GF-D8 (cell line): ENCODE data around the gene SLC17A1.

ENCODE experiments used
- DNase-seq: peaks from one replicate; lab custom pipeline; 2025; lab: John Stamatoyannopoulos, UW

The SLC17A1 gene

GRCh38 chr6:25831532-25832306, at the start of gene SLC17A1:
TSS of gene SLC17A1 (minus strand) at chr6:25832052. CDS start at chr6:25830557, 1,495 bp downstream.
- DNase-seq, result no peak

GRCh38 chr6:25880601-25881000, 48.7 kb upstream of the SLC17A1 start:
- DNase-seq, result no peak

GRCh38 chr6:25878721-25879322, 47.0 kb upstream of the SLC17A1 start:
- no peak for DNase-seq

- no peak for DNase-seq
Measured at GRCh38 chr6:25875926-25876602, 44.2 kb upstream of the SLC17A1 start.

- DNase-seq, result no peak
Measured at GRCh38 chr6:25875563-25875905, 43.7 kb upstream of the SLC17A1 start.

- DNase-seq, result peak; percentile 61
Measured at GRCh38 chr6:25874822-25875562, 43.1 kb upstream of the SLC17A1 start.

GRCh38 chr6:25874118-25874517, 42.3 kb upstream of the SLC17A1 start, which contains the start of gene SLC17A3:
TSS of gene SLC17A3 (minus strand) at chr6:25874243. CDS start at chr6:25868387, 5,856 bp downstream.
- DNase-seq, result no peak

GRCh38 chr6:25872814-25873213, 41.0 kb upstream of the SLC17A1 start:
- DNase-seq, result no peak

- DNase-seq, result no peak
Measured at GRCh38 chr6:25869840-25870239, 38.0 kb upstream of the SLC17A1 start.

- no peak for DNase-seq
Measured at GRCh38 chr6:25868436-25869183, 36.8 kb upstream of the SLC17A1 start.

- peak; percentile 70 for DNase-seq
Measured at GRCh38 chr6:25866011-25866410, 34.2 kb upstream of the SLC17A1 start.

- DNase-seq, result no peak
Measured at GRCh38 chr6:25863360-25863759, 31.5 kb upstream of the SLC17A1 start.

GRCh38 chr6:25862199-25862598, 30.3 kb upstream of the SLC17A1 start:
- no peak for DNase-seq

GRCh38 chr6:25852756-25853155, 20.9 kb upstream of the SLC17A1 start:
- no peak for DNase-seq

GRCh38 chr6:25851961-25852360, 20.1 kb upstream of the SLC17A1 start:
- no peak for DNase-seq

GRCh38 chr6:25844518-25844917, 12.7 kb upstream of the SLC17A1 start:
- DNase-seq, result no peak

GRCh38 chr6:25842526-25842925, 10.7 kb upstream of the SLC17A1 start:
- no peak for DNase-seq

- no peak for DNase-seq
Measured at GRCh38 chr6:25835442-25836283, 3.8 kb upstream of the SLC17A1 start.

- DNase-seq, result no peak
Measured at GRCh38 chr6:25834950-25835349, 3.1 kb upstream of the SLC17A1 start.

GRCh38 chr6:25833136-25833535, 1.3 kb upstream of the SLC17A1 start:
- no peak for DNase-seq

GRCh38 chr6:25832670-25833069, 818 bp upstream of the SLC17A1 start:
- no peak for DNase-seq
